ENCODE measurements around the gene WIPF2. TPM values are rescaled to one million over a fixed set of nuclear protein-coding genes. Genes with fewer than 3 reads are reported as not detected.

WIPF2 gene
- total RNA-seq, 4 donors from 2014 or later, result 9.8 to 13.8 (median 11.2) TPM

- DNase-seq, result no peak
- Histone ChIP-seq H3K4me1 (peaks cover 4 to 43% (median 6%) of the 10 kb centered on the region in 3 donors), H3K27ac (no peak overlapping the region), H3K36me3 (peaks cover 0 to 30% (median 0%) of the 10 kb centered on the region in 3 donors), H3K27me3 (no peaks in the 10 kb centered on the region), H3K4me3 (no peak overlapping the region), H3K9me3 (no peaks in the 10 kb centered on the region)
- WGBS, 2 donors, result 53 to 55% methylated on average over 4 of the region's 4 CpGs
- TF ChIP-seq POLR2A (IDR thresholded peaks at IDR 0.05) (no peak), CTCF (IDR thresholded peaks at IDR 0.05) (no peak)
- intact Hi-C loops (cut with DNase I), result no loop called here
These were observed 22.2 kb downstream of the WIPF2 start for GRCh38 chr17:40241252-40241834.

GRCh38 chr17:40242774-40243173, 23.7 kb downstream of the WIPF2 start:
- Histone ChIP-seq H3K4me1 (peaks cover 4 to 48% (median 6%) of the 10 kb centered on the region in 3 donors), H3K27me3 (no peaks in the 10 kb centered on the region), H3K27ac (no peak overlapping the region), H3K9me3 (no peaks in the 10 kb centered on the region), H3K36me3 (peaks cover 0 to 22% (median 0%) of the 10 kb centered on the region in 3 donors), H3K4me3 (no peak overlapping the region)
- intact Hi-C loops (cut with DNase I), result no loop called here
- TF ChIP-seq CTCF (IDR thresholded peaks at IDR 0.05) (no peak), POLR2A (IDR thresholded peaks at IDR 0.05) (no peak)
- DNase-seq, result no peak
- WGBS, 2 donors, result 64 to 70% methylated on average over 3 of the region's 3 CpGs

GRCh38 chr17:40243761-40244160, 24.7 kb downstream of the WIPF2 start:
- no peak overlapping the region for H3K4me3 ChIP-seq
- DNase-seq, result no peak
- no peak overlapping the region for H3K27ac ChIP-seq
- H3K27me3 ChIP-seq, result no peaks in the 10 kb centered on the region
- intact Hi-C loops (cut with DNase I), result no loop called here
- WGBS, 2 donors, result 91 to 92% methylated on average over 3 of the region's 3 CpGs
- H3K4me1 ChIP-seq, result peaks cover 4 to 49% (median 6%) of the 10 kb centered on the region in 3 donors
- H3K36me3 ChIP-seq, result peaks cover 0 to 17% (median 0%) of the 10 kb centered on the region in 3 donors
- TF ChIP-seq POLR2A (IDR thresholded peaks at IDR 0.05) (no peak), CTCF (IDR thresholded peaks at IDR 0.05) (no peak)
- no peaks in the 10 kb centered on the region for H3K9me3 ChIP-seq

GRCh38 chr17:40244255-40244654, 25.2 kb downstream of the WIPF2 start:
- H3K4me3 ChIP-seq, result no peak overlapping the region
- peaks cover 0 to 17% (median 0%) of the 10 kb centered on the region in 3 donors for H3K36me3 ChIP-seq
- no peak for DNase-seq
- no peaks in the 10 kb centered on the region for H3K9me3 ChIP-seq
- H3K27ac ChIP-seq, result no peak overlapping the region
- intact Hi-C loops (cut with DNase I), result no loop called here
- no peaks in the 10 kb centered on the region for H3K27me3 ChIP-seq
- 60 to 82% methylated on average over 4 of the region's 4 CpGs for WGBS, 2 donors
- TF ChIP-seq POLR2A (IDR thresholded peaks at IDR 0.05) (no peak), CTCF (IDR thresholded peaks at IDR 0.05) (no peak)
- H3K4me1 ChIP-seq, result peaks cover 4 to 49% (median 6%) of the 10 kb centered on the region in 3 donors

- Histone ChIP-seq H3K4me1 (peaks cover 9 to 42% (median 16%) of the 10 kb centered on the region in 3 donors), H3K4me3 (no peak overlapping the region), H3K36me3 (peaks cover 0 to 10% (median 0%) of the 10 kb centered on the region in 3 donors), H3K27me3 (no peaks in the 10 kb centered on the region), H3K9me3 (no peaks in the 10 kb centered on the region), H3K27ac (no peak overlapping the region)
- TF ChIP-seq CTCF (IDR thresholded peaks at IDR 0.05) (no peak), POLR2A (IDR thresholded peaks at IDR 0.05) (no peak)
- DNase-seq, result no peak
- intact Hi-C loops (cut with DNase I), result no loop called here
- WGBS, 2 donors, result 73 to 84% methylated on average over 7 of the region's 7 CpGs
These were observed 28.9 kb downstream of the WIPF2 start for GRCh38 chr17:40247926-40248495.

Data from esophagus squamous epithelium (tissue), 5 donors.